Brain microvascular endothelial cell (primary cell): ENCODE measurements around the gene REG1B.
"Not testable (repeated sequence)": the region's sequence is repeated elsewhere in the genome, so short reads cannot be mapped to it uniquely, and the experiment has no call there.

Source experiments
- DNase-seq: peaks from one replicate; pipeline ENCODE4 v3.0.0-alpha.2; 2020
- H3K27ac ChIP-seq: fragments of 250-450 bp; sonication (Bioruptor Pico); 2 replicates; pipeline ENCODE4 v1.5.1; 2020; ENCODE audit warnings: mild to moderate bottlenecking, moderate library complexity
- H3K27me3 ChIP-seq: fragments of 250-450 bp; sonication (Bioruptor Pico); replicated peaks from 2 replicates; pipeline ENCODE4 v1.5.1; 2020; ENCODE audit warnings: mild to moderate bottlenecking
- H3K36me3 ChIP-seq: fragments of 250-450 bp; sonication (Bioruptor Pico); replicated peaks from 2 replicates; pipeline ENCODE4 v1.5.1; 2020; ENCODE audit warnings: mild to moderate bottlenecking
- H3K4me3 ChIP-seq: 2 replicates; pipeline ENCODE4 v1.5.1; 2011; ENCODE audit warnings: low read depth, mild to moderate bottlenecking, control low read depth, low read length, moderate library complexity
- in situ Hi-C: cut with HindIII; loops from 2 replicates; pipeline ENCODE4 v1.10.0; 2017; ENCODE audit warnings: low sequenced_read_pairs, low pct_ligation_motif_present
- TF ChIP-seq, protein P1 (sequence below): IDR thresholded peaks from 2 replicates; pipeline ENCODE4 v1.5.1; 2011; ENCODE audit warnings: low read depth, mild to moderate bottlenecking, moderate library complexity, low read length, control low read depth, inconsistent platforms; ENCODE audit errors: missing control alignments

Gene REG1B

DNA sequence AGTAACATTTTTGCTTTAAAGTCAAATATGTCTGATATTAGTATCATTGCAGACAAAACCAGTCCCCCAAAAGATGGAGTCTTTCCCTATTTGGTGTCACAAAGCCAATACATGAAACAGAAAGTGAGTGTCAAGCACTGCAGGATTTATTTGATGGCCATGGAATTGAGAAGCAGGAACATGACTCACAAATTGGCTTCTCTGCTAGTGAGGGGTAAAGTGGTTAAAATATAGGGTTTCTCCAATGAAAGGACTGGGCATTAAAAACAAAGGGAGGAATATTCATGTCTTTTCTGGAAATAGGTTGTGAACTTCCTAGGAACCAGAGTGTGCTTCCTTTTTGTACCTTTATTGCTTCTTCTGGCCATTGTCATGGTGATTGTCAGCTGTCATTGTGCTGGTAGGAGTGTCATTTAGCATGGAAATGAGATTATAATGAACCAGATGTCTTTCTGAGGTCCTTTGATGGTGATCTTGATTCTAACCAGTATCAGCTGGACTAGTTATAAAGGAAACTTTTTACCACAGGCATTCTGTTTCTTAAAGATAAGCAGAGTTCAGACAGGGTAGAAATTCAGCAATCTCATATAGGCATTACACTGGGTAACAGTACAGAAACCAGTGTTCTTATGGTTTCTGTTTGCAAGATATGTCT lies 4.1 kb downstream of the REG1B start:
- no peaks in the 10 kb centered on the region for H3K36me3 ChIP-seq
- in situ Hi-C loops = no loop called here
- no peak overlapping the region for H3K4me3 ChIP-seq
- no peaks in the 10 kb centered on the region for H3K27me3 ChIP-seq
- TF ChIP-seq, protein P1, sequence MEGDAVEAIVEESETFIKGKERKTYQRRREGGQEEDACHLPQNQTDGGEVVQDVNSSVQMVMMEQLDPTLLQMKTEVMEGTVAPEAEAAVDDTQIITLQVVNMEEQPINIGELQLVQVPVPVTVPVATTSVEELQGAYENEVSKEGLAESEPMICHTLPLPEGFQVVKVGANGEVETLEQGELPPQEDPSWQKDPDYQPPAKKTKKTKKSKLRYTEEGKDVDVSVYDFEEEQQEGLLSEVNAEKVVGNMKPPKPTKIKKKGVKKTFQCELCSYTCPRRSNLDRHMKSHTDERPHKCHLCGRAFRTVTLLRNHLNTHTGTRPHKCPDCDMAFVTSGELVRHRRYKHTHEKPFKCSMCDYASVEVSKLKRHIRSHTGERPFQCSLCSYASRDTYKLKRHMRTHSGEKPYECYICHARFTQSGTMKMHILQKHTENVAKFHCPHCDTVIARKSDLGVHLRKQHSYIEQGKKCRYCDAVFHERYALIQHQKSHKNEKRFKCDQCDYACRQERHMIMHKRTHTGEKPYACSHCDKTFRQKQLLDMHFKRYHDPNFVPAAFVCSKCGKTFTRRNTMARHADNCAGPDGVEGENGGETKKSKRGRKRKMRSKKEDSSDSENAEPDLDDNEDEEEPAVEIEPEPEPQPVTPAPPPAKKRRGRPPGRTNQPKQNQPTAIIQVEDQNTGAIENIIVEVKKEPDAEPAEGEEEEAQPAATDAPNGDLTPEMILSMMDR = no peak
- no peak for DNase-seq
- no peak overlapping the region for H3K27ac ChIP-seq

DNA sequence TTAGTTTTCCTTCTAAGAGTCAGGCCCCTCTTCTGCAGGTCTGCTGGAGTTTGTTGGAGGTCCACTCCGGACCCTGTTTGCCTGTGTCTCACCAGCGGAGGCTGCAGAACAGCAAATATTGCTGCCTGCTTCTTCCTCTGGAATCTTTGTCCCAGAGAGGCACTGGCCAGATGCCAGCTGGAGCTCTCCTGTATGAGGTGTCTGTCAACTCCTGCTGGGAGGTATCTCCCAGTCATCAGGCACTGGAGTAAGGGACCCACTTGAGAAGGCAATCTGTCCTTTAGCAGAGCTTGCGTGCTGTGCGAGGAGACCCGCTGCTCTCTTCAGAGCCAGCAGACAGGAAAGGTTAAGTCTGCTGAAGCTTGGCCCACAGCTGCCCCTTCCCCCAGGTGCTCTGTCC lies 4.8 kb downstream of the REG1B start:
- no peak for DNase-seq
- Histone ChIP-seq H3K27me3 (no peaks in the 10 kb centered on the region), H3K27ac (no peak overlapping the region), H3K36me3 (no peaks in the 10 kb centered on the region), H3K4me3 (no peak overlapping the region)
- TF ChIP-seq, protein P1 = no peak
- in situ Hi-C loops = no loop called here

DNA sequence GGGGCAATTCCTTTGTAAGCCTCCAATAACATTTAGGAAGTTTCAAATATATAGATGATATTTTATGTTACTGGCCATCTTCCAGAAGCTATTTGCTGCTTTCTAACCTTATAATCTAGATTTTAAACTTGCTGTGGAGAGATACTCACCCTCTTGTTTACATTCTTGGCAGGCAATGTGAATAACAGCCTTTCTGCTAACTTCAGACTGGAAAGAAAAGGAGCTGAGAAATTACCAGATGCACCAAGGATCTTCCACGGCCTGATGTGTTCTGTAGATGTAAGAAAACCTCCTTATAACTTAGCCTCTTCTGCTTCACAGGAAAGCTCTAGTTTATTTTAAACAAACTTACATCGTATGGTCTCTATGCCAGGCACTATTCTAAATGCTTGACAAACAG lies 16.7 kb downstream of the REG1B start:
- H3K27me3 ChIP-seq = no peaks in the 10 kb centered on the region
- TF ChIP-seq, protein P1 = no peak
- in situ Hi-C loops = no loop called here
- no peaks in the 10 kb centered on the region for H3K36me3 ChIP-seq
- H3K27ac ChIP-seq = no peak overlapping the region
- no peak for DNase-seq
- no peak overlapping the region for H3K4me3 ChIP-seq

DNA sequence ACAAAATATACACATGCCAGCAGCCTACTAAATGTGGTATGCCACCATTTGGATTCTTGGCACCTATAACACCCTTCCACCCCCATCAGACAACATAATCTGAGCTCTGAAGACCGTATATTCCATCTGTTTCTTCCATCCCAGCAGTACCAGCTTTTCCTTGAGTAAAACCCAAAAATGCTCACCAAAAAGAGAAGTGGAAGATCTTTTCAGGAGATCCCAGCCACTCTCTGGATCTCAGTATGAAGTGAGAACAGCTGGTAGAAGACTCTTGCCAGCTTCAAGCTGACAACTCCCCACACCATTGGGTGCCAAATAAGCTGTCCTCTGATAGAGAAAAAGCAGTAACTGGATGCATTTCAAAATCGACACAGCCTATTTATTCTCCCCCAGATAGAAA lies 22.6 kb downstream of the REG1B start:
- in situ Hi-C loops = no loop called here
- Histone ChIP-seq H3K4me3 (no peak overlapping the region), H3K27ac (no peak overlapping the region), H3K36me3 (no peaks in the 10 kb centered on the region), H3K27me3 (no peaks in the 10 kb centered on the region)
- no peak for DNase-seq
- TF ChIP-seq, protein P1 = no peak

DNA sequence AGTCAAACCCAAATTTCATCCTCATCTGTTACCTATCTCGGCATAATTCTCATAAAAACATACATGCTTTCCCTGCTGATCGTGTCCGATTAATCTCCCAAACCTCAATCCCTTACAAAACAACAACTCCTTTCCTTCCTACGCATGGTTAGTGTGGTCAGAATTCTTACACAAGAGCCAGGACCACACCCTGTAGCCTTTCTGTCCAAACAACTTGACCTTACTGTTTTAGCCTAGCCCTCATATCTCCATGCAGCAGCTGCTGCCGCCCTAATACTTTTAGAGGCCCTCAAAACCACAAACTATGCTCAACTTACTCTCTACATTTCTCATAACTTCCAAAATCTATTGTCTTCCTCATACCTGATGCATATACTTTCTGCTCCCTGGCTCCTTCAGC lies 33.0 kb downstream of the REG1B start:
- H3K4me3 ChIP-seq, H3K36me3 ChIP-seq, H3K27me3 ChIP-seq, H3K27ac ChIP-seq, DNase-seq, in situ Hi-C loops: not testable (repeated sequence)

DNA sequence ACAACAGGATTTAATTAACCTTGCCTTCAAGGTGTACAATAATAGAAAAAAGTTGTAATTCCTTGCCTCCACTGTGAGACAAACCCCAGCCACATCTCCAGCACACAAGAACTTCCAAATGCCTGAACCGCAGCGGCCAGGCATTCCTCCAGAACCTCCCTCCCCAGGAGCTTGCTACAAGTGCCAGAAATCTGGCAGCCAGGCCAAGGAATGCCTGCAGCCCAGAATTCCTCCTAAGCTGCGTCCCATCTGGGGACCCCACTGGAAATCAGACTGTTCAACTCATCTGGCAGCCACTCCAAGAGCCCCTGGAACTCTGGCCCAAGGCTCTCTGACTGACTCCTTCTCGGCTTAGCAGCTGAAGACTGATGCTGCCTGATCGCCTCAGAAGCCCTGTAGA lies 34.3 kb downstream of the REG1B start:
- H3K27ac ChIP-seq, DNase-seq, H3K27me3 ChIP-seq, H3K4me3 ChIP-seq, H3K36me3 ChIP-seq, in situ Hi-C loops: not testable (repeated sequence)

DNA sequence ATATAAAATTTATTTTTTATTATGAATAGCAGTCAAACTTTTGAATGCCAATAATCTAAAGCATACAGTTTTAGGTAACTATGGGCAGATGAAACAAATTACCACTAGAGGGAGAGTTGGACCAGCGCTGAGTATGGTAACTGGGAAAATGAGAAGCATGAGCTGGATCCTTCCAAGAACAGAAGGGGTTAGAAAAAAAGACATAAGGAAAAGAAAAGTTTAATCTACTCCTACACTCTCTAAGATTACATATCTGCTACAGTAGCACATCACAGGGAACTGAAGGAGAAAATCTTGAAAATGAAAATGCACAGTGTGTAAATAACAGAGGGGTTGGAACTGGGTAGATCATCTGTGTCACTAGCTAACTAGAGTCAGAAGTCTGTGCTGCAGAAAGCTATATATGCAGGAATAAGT lies 46.8 kb downstream of the REG1B start:
- Histone ChIP-seq H3K4me3 (no peak overlapping the region), H3K27ac (no peak overlapping the region), H3K27me3 (no peaks in the 10 kb centered on the region), H3K36me3 (no peaks in the 10 kb centered on the region)
- TF ChIP-seq, protein P1 = no peak
- no peak for DNase-seq
- in situ Hi-C loops = no loop called here
